ENCODE data around the gene ZNF219.

The ZNF219 gene

DNA sequence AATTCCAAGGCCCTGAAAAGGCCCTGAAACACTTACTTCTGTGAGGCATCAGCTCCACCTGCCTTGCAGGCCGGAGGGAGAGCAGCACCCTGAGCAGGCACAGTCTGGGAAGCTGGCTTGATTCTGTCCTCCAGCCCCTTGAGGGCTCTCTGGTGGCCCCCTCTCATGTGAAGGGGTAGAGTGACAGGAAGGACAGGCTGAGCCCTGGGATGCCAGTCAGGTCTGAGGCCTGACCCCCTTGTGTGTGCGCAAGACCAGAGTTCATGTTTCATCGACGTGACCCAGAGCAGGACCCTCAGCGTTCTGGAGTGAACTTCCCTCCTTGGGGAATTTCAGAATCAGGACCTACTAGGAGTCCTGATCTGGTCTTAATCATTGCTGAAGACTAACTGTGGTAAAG lies 39.6 kb downstream of the ZNF219 start:
- no peaks in the 10 kb centered on the region for H3K4me1 ChIP-seq (ENCODE audit: insufficient read depth, low read length)
- no peaks in the 10 kb centered on the region for H3K9me3 ChIP-seq (ENCODE audit: insufficient read depth, low read length, severe bottlenecking)
- H3K9ac ChIP-seq (ENCODE audit: low read depth, low read length): no peak overlapping the region
- no peaks in the 10 kb centered on the region for H4K20me1 ChIP-seq (ENCODE audit: insufficient read depth, low read length)
- no peak overlapping the region for H3K27ac ChIP-seq (ENCODE audit: low read length)
- no peaks in the 10 kb centered on the region for H3K36me3 ChIP-seq (ENCODE audit: insufficient read depth, low read length)
- no peaks in the 10 kb centered on the region for H3K79me2 ChIP-seq (ENCODE audit: insufficient read depth, low read length)
- H3K4me2 ChIP-seq (ENCODE audit: insufficient read depth, low read length): no peak overlapping the region
- ATAC-seq (ENCODE audit: insufficient read depth, low read depth) (no peak), DNase-seq (no peak)
- H2AFZ ChIP-seq (ENCODE audit: low read depth, low read length): no peak overlapping the region
- H3K27me3 ChIP-seq (ENCODE audit: insufficient read depth, low read length, poor library complexity): peaks cover 27% of the 10 kb centered on the region
- H3K4me3 ChIP-seq (ENCODE audit: low read depth in 1 of 2, low read length in 2 of 2): no peak overlapping the region
- no peak for TF ChIP-seq EZH2 (IDR thresholded peaks at IDR 0.05; ENCODE audit: borderline replicate concordance, low read depth, low read length, severe bottlenecking)
- TF ChIP-seq, protein P1, sequence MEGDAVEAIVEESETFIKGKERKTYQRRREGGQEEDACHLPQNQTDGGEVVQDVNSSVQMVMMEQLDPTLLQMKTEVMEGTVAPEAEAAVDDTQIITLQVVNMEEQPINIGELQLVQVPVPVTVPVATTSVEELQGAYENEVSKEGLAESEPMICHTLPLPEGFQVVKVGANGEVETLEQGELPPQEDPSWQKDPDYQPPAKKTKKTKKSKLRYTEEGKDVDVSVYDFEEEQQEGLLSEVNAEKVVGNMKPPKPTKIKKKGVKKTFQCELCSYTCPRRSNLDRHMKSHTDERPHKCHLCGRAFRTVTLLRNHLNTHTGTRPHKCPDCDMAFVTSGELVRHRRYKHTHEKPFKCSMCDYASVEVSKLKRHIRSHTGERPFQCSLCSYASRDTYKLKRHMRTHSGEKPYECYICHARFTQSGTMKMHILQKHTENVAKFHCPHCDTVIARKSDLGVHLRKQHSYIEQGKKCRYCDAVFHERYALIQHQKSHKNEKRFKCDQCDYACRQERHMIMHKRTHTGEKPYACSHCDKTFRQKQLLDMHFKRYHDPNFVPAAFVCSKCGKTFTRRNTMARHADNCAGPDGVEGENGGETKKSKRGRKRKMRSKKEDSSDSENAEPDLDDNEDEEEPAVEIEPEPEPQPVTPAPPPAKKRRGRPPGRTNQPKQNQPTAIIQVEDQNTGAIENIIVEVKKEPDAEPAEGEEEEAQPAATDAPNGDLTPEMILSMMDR (IDR thresholded peaks at IDR 0.05; ENCODE audit: borderline replicate concordance, extremely low read depth, low read length, poor library complexity, severe bottlenecking): no peak

DNA sequence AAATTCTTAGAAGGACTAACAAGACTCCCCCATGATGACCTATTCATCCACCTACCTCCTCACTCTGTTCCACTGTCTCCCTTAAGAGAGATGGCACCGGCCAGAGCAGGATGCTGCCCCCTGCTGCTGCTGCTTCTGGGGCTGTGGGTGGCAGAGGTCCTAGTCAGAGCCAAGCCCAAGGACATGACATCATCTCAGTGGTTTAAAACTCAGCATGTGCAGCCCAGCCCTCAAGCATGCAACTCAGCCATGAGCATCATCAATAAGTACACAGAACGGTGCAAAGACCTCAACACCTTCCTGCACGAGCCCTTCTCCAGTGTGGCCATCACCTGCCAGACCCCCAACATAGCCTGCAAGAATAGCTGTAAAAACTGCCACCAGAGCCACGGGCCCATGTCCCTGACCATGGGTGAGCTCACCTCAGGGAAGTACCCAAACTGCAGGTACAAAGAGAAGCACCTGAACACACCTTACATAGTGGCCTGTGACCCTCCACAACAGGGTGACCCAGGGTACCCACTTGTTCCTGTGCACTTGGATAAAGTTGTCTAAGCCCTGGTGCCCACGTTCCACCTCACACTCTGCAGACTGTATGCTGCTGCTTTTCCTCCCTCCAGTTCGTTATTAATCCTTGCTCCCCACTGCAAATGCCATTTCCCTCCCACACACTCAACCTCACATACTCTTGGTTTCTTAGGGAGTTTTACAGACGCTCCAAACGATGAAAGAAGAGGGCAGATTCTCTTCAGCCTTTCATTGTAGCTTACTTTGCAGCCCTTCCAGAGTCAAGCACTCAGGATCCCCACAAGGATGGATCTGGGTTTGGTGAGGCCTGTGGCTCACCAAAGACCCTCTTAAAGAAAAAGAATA lies 40.4 kb downstream of the ZNF219 start, which contains the start of gene RNASE8:
TSS of gene RNASE8 (plus strand) at position 20 of the 873 bp plus-strand sequence. CDS start at position 91, 71 bp downstream.
- ATAC-seq (ENCODE audit: insufficient read depth, low read depth) (no peak), DNase-seq (no peak)
- Histone ChIP-seq H3K27ac (ENCODE audit: low read length) (no peak within 1 kb of the TSS), H3K4me3 (ENCODE audit: low read depth in 1 of 2, low read length in 2 of 2) (no peak within 1 kb of the TSS), H3K27me3 (ENCODE audit: insufficient read depth, low read length, poor library complexity) (peaks cover 27% of the 10 kb centered on the region), H3K9ac (ENCODE audit: low read depth, low read length) (no peak within 1 kb of the TSS), H3K9me3 (ENCODE audit: insufficient read depth, low read length, severe bottlenecking) (no peaks in the 10 kb centered on the region), H3K4me2 (ENCODE audit: insufficient read depth, low read length) (no peak within 1 kb of the TSS), H3K79me2 (ENCODE audit: insufficient read depth, low read length) (no peaks in the 10 kb centered on the region), H2AFZ (ENCODE audit: low read depth, low read length) (no peak within 1 kb of the TSS), H3K36me3 (ENCODE audit: insufficient read depth, low read length) (no peaks in the 10 kb centered on the region), H3K4me1 (ENCODE audit: insufficient read depth, low read length) (no peaks in the 10 kb centered on the region), H4K20me1 (ENCODE audit: insufficient read depth, low read length) (no peaks in the 10 kb centered on the region)
- TF ChIP-seq EZH2 (IDR thresholded peaks at IDR 0.05; ENCODE audit: borderline replicate concordance, low read depth, low read length, severe bottlenecking): no peak
- TF ChIP-seq, protein P1 (IDR thresholded peaks at IDR 0.05; ENCODE audit: borderline replicate concordance, extremely low read depth, low read length, poor library complexity, severe bottlenecking): peak; percentile 22

DNA sequence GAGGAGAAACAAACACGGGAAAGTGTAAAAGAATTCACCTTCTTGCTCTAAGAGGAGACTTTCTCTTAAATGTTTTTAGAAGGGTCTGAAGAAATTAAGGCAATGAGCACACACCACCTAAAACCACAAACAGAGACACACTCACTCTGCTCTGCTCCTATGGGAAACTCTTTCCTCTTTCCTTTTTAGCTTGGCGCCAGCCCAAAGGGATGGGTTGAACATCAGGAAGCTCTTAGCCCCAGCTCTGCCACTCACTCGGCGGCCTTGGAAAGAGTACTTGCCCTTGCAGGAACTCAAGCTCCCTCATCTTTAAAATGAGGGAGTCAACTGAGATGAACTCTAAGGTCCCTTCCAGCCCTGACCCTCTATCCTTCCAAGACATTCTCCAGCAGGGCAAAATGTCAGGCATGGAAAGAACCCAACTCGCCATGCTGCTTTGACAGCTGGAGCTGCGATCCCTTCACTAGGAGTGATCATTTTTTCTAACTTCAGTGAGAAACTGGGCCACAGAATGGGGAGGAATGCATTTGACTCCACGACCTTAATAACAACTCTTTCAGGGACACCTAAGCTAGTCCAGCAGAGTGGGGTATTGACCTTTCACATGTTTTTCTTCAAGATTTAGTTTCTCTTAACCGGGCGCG lies 41.8 kb downstream of the ZNF219 start:
- Histone ChIP-seq H2AFZ (ENCODE audit: low read depth, low read length) (no peak overlapping the region), H3K4me3 (ENCODE audit: low read depth in 1 of 2, low read length in 2 of 2) (no peak overlapping the region)

More for the DNA sequence above, 41.8 kb downstream of the ZNF219 start:
- ATAC-seq (ENCODE audit: insufficient read depth, low read depth) (no peak), DNase-seq (no peak)
- Histone ChIP-seq H3K4me2 (ENCODE audit: insufficient read depth, low read length) (no peak overlapping the region), H3K79me2 (ENCODE audit: insufficient read depth, low read length) (no peaks in the 10 kb centered on the region), H3K27me3 (ENCODE audit: insufficient read depth, low read length, poor library complexity) (peaks cover 29% of the 10 kb centered on the region), H3K9me3 (ENCODE audit: insufficient read depth, low read length, severe bottlenecking) (no peaks in the 10 kb centered on the region), H3K9ac (ENCODE audit: low read depth, low read length) (no peak overlapping the region), H3K4me1 (ENCODE audit: insufficient read depth, low read length) (no peaks in the 10 kb centered on the region), H3K27ac (ENCODE audit: low read length) (no peak overlapping the region), H4K20me1 (ENCODE audit: insufficient read depth, low read length) (no peaks in the 10 kb centered on the region), H3K36me3 (ENCODE audit: insufficient read depth, low read length) (no peaks in the 10 kb centered on the region)
- no peak for TF ChIP-seq EZH2 (IDR thresholded peaks at IDR 0.05; ENCODE audit: borderline replicate concordance, low read depth, low read length, severe bottlenecking)
- TF ChIP-seq, protein P1 (IDR thresholded peaks at IDR 0.05; ENCODE audit: borderline replicate concordance, extremely low read depth, low read length, poor library complexity, severe bottlenecking): no peak
